A673 (cell line): ENCODE results near the gene DDI1. TPM values are rescaled to one million over a fixed set of nuclear protein-coding genes. Genes with fewer than 3 reads are reported as not detected.

Experiments
- BruUV-seq: library from RNA; stranded (reverse); fragments of 400-500 nt; replicated peaks from 2 replicates; lab custom pipeline; 2021; lab: Mats Ljungman, UMichigan
- CTCF ChIA-PET: fragments of 300-600 bp; sonication (Branson Sonifier 250); formaldehyde crosslinking; loops from one replicate; lab custom pipeline; 2022; ENCODE audit warnings: antibody characterized with exemption; lab: Charles Lee
- POLR2A ChIA-PET: fragments of 300-600 bp; sonication (Branson Sonifier 250); formaldehyde crosslinking; loops from one replicate; lab custom pipeline; 2022; ENCODE audit warnings: antibody characterized with exemption; ENCODE audit not compliant: low non-redundant PET; lab: Charles Lee
- DNase-seq: peaks from one replicate; pipeline ENCODE4 v3.0.0-alpha.2; 2015; ENCODE audit warnings: low spot score
- H3K27ac ChIP-seq: fragments of 200-600 bp; sonication (generic); 2 replicates; pipeline ENCODE4 v1.5.1; 2016; ENCODE audit warnings: mixed run types, low read depth, mild to moderate bottlenecking, mixed read lengths, antibody characterized with exemption, low read length; ENCODE audit not compliant: poor library complexity, severe bottlenecking
- H3K27me3 ChIP-seq: fragments of 200-600 bp; sonication (generic); replicated peaks from 2 replicates; pipeline ENCODE4 v1.6.1; 2017; ENCODE audit warnings: mixed run types, low read depth, mild to moderate bottlenecking, mixed read lengths, antibody characterized with exemption, low read length; ENCODE audit not compliant: insufficient read depth, poor library complexity
- H3K36me3 ChIP-seq: fragments of 200-600 bp; sonication (generic); 2 replicates; pipeline ENCODE4 v1.6.1; 2016; ENCODE audit warnings: mixed run types, mild to moderate bottlenecking, mixed read lengths, antibody characterized with exemption, low read length; ENCODE audit not compliant: insufficient read depth, poor library complexity, severe bottlenecking
- H3K4me1 ChIP-seq: fragments of 200-600 bp; sonication (generic); 2 replicates; pipeline ENCODE4 v1.6.1; 2017; ENCODE audit warnings: mixed run types, mild to moderate bottlenecking, mixed read lengths, antibody characterized with exemption, low read length; ENCODE audit not compliant: insufficient read depth, poor library complexity, severe bottlenecking
- H3K4me3 ChIP-seq: fragments of 200-600 bp; sonication (generic); 2 replicates; pipeline ENCODE4 v1.5.1; 2016; ENCODE audit warnings: low read depth, mixed run types, mild to moderate bottlenecking, mixed read lengths, low read length; ENCODE audit not compliant: poor library complexity, severe bottlenecking
- H3K9me3 ChIP-seq: fragments of 200-600 bp; sonication (generic); 2 replicates; pipeline ENCODE4 v1.6.1; 2016; ENCODE audit warnings: mixed run types, low read depth, mild to moderate bottlenecking, mixed read lengths, antibody characterized with exemption, low read length; ENCODE audit not compliant: poor library complexity, severe bottlenecking
- CTCF ChIP-seq: fragments of 300-800, 200-600 bp; sonication (generic); conservative IDR thresholded peaks from 2 replicates; pipeline ENCODE4 v1.5.1; 2017; ENCODE audit warnings: low read depth, mild to moderate bottlenecking, antibody characterized with exemption, low read length, moderate library complexity, mixed read lengths
- EZH2 ChIP-seq: fragments of 200-600 bp; sonication (generic); IDR thresholded peaks from 2 replicates; pipeline ENCODE4 v1.6.1; 2017; ENCODE audit warnings: borderline replicate concordance, low read depth, mild to moderate bottlenecking, mixed read lengths, antibody characterized with exemption, low read length; ENCODE audit not compliant: poor library complexity, severe bottlenecking
- intact Hi-C: fragments of 100-400 bp; cut with micrococcal nuclease; formaldehyde crosslinking; loops from one replicate; pipeline ENCODE4 v1.10.0; 2022; ENCODE audit not compliant: unreplicated experiment
- total RNA-seq: library from RNA; stranded (reverse); gene quantifications from 2 replicates; pipeline ENCODE4 v1.2.3, GENCODE V29; 2021

The DDI1 gene
- total RNA-seq, 1 experiment from 2014 or later, result not detected

DNA sequence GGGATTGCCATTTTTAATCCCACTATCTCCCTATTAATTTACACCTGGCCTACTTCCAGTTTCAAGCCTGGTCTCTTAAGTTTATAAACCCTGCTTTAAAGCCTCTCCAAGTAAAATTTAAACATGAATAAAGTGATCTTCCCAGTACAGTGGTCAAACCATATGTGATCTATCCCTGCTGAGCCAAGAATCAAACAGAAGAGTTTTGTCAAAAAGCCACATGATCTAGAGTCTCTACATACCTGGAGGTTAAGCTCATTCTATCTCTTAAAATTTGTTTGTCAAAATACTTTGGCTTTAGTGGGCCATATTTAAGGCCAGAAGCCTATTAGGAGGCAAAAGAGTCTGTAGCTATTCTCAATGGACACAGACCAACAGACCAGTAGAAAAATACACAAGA lies 42.9 kb upstream of the DDI1 start:
- POLR2A ChIA-PET, result no interaction called here
- intact Hi-C loops, result no loop called here
- no peak for DNase-seq

DNA sequence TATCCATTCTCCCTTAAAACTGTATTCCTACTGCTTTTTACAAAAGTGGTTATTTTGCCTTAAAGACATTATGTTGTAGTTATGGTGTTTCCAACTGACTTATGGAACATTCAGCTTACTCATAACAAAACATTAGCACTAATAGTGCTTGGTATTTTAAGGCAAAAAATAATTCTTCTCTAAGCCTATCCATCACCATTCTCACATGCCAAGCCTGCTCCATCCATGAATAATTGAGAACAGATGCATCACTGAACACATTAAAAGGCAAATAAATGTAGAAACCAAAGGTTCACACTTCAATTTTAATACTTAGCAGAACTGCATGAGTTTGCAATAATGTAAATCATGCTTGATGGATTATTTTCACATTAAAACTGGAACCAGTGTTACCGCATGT lies 42.3 kb upstream of the DDI1 start:
- intact Hi-C loops, result no loop called here
- peak; percentile 24 for DNase-seq
- ChIA-PET POLR2A (no interaction called here), CTCF (no interaction called here)
- Histone ChIP-seq H3K9me3 (no peaks in the 10 kb centered on the region), H3K27ac (no peak overlapping the region), H3K36me3 (no peaks in the 10 kb centered on the region), H3K4me3 (no peak overlapping the region), H3K4me1 (no peaks in the 10 kb centered on the region), H3K27me3 (no peaks in the 10 kb centered on the region)
- no TSS peak for BruUV-seq
- no peak for TF ChIP-seq EZH2
- no peak for TF ChIP-seq CTCF

More for the DNA sequence above, 42.9 kb upstream of the DDI1 start:
- H3K9me3 ChIP-seq, result no peaks in the 10 kb centered on the region
- no peak overlapping the region for H3K4me3 ChIP-seq
- no peak overlapping the region for H3K27ac ChIP-seq
- no peaks in the 10 kb centered on the region for H3K36me3 ChIP-seq
- no TSS peak for BruUV-seq
- H3K27me3 ChIP-seq, result no peaks in the 10 kb centered on the region
- no peaks in the 10 kb centered on the region for H3K4me1 ChIP-seq
- CTCF ChIA-PET, result no interaction called here
- no peak for TF ChIP-seq EZH2
- no peak for TF ChIP-seq CTCF

DNA sequence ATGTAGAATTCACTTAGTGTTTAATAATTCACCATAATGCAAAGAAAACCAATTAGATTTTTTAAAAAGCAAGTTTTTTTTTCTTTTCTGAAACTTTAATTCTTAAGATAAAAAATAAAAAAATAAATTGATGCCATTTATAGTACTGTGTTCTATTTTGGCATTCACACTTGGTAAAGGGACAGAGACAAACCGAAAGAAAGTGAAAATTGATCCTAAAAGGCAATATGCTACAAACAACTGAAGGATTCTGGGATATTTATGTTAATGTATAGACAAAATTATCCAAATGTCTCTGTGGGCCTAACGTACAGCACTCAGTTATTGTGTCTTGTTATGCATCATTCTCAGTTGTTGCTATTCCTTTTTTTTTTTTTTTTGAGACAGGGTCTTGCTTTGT lies 41.9 kb upstream of the DDI1 start:
- Histone ChIP-seq H3K9me3 (no peaks in the 10 kb centered on the region), H3K27ac (no peak overlapping the region), H3K4me3 (no peak overlapping the region), H3K27me3 (no peaks in the 10 kb centered on the region), H3K36me3 (no peaks in the 10 kb centered on the region), H3K4me1 (no peaks in the 10 kb centered on the region)
- ChIA-PET POLR2A (no interaction called here), CTCF (no interaction called here)
- BruUV-seq, result no TSS peak
- no peak for TF ChIP-seq CTCF
- intact Hi-C loops, result no loop called here
- DNase-seq, result no peak
